H1 (cell line): ENCODE results near the gene TMEM273. TPM values are rescaled to one million over a fixed set of nuclear protein-coding genes. Genes with fewer than 3 reads are reported as not detected.

Experiments
- polyA plus RNA-seq, 7 experiments: library from polyadenylated mRNA; depleted of rRNA in 3 of 7; stranded (reverse) in 5 of 7; unstranded in 2 of 7; fragments of >200 nt in 5 of 7; fragments of 200-250 nt in 2 of 7; gene quantifications; 1 replicate in 5 of 7; 2 replicates in 1 of 7; 4 replicates in 1 of 7; pipeline versions ENCODE4 v1.2.1 to v1.2.3, GENCODE V29; 2011 to 2013; ENCODE audit warnings: missing spikeins in 2 of 7, mixed read lengths in 2 of 7
- total RNA-seq: library from RNA; stranded (reverse); fragmentation: NEBNext Ultra II Directional; extraction: Animal tissue kit (Norgen Biotek cat#: 25700); gene quantifications from 2 replicates; pipeline ENCODE4 v1.2.1, GENCODE V29; 2021
- TF ChIP-seq, protein P1 (sequence below): fragments of 300-600 bp; sonication (generic); IDR thresholded peaks from 2 replicates; pipeline ENCODE4 v1.7.1; 2012; ENCODE audit warnings: low read length, moderate library complexity, mild to moderate bottlenecking, inconsistent platforms; ENCODE audit not compliant: insufficient replicate concordance

TMEM273 gene
- total and polyA plus RNA-seq, 2 of the 8 experiments (the other 6 are each of a cell fraction or from before 2014, with no cell fraction given) = not detected

DNA sequence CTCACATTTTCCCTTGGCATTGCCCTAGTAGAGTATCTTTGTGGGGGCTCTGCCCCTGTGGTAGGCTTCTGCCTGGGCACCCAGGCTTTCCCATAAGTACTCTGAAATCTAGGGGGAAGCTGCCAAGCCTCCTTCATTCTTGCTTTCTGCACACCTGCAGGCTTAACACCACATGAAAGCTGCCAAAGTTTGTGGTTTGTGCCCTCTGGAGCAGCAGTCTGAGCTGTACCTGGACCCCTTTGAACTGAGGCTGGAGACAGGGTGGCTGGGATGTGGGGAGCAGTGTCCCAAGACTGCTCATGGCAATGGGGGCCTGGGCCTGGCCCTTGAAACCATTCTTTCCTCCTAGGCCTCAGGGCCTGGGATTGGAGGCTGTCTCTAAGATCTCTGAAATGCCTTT lies 35.0 kb upstream of the TMEM273 start (continued):
- TF ChIP-seq, protein P1, sequence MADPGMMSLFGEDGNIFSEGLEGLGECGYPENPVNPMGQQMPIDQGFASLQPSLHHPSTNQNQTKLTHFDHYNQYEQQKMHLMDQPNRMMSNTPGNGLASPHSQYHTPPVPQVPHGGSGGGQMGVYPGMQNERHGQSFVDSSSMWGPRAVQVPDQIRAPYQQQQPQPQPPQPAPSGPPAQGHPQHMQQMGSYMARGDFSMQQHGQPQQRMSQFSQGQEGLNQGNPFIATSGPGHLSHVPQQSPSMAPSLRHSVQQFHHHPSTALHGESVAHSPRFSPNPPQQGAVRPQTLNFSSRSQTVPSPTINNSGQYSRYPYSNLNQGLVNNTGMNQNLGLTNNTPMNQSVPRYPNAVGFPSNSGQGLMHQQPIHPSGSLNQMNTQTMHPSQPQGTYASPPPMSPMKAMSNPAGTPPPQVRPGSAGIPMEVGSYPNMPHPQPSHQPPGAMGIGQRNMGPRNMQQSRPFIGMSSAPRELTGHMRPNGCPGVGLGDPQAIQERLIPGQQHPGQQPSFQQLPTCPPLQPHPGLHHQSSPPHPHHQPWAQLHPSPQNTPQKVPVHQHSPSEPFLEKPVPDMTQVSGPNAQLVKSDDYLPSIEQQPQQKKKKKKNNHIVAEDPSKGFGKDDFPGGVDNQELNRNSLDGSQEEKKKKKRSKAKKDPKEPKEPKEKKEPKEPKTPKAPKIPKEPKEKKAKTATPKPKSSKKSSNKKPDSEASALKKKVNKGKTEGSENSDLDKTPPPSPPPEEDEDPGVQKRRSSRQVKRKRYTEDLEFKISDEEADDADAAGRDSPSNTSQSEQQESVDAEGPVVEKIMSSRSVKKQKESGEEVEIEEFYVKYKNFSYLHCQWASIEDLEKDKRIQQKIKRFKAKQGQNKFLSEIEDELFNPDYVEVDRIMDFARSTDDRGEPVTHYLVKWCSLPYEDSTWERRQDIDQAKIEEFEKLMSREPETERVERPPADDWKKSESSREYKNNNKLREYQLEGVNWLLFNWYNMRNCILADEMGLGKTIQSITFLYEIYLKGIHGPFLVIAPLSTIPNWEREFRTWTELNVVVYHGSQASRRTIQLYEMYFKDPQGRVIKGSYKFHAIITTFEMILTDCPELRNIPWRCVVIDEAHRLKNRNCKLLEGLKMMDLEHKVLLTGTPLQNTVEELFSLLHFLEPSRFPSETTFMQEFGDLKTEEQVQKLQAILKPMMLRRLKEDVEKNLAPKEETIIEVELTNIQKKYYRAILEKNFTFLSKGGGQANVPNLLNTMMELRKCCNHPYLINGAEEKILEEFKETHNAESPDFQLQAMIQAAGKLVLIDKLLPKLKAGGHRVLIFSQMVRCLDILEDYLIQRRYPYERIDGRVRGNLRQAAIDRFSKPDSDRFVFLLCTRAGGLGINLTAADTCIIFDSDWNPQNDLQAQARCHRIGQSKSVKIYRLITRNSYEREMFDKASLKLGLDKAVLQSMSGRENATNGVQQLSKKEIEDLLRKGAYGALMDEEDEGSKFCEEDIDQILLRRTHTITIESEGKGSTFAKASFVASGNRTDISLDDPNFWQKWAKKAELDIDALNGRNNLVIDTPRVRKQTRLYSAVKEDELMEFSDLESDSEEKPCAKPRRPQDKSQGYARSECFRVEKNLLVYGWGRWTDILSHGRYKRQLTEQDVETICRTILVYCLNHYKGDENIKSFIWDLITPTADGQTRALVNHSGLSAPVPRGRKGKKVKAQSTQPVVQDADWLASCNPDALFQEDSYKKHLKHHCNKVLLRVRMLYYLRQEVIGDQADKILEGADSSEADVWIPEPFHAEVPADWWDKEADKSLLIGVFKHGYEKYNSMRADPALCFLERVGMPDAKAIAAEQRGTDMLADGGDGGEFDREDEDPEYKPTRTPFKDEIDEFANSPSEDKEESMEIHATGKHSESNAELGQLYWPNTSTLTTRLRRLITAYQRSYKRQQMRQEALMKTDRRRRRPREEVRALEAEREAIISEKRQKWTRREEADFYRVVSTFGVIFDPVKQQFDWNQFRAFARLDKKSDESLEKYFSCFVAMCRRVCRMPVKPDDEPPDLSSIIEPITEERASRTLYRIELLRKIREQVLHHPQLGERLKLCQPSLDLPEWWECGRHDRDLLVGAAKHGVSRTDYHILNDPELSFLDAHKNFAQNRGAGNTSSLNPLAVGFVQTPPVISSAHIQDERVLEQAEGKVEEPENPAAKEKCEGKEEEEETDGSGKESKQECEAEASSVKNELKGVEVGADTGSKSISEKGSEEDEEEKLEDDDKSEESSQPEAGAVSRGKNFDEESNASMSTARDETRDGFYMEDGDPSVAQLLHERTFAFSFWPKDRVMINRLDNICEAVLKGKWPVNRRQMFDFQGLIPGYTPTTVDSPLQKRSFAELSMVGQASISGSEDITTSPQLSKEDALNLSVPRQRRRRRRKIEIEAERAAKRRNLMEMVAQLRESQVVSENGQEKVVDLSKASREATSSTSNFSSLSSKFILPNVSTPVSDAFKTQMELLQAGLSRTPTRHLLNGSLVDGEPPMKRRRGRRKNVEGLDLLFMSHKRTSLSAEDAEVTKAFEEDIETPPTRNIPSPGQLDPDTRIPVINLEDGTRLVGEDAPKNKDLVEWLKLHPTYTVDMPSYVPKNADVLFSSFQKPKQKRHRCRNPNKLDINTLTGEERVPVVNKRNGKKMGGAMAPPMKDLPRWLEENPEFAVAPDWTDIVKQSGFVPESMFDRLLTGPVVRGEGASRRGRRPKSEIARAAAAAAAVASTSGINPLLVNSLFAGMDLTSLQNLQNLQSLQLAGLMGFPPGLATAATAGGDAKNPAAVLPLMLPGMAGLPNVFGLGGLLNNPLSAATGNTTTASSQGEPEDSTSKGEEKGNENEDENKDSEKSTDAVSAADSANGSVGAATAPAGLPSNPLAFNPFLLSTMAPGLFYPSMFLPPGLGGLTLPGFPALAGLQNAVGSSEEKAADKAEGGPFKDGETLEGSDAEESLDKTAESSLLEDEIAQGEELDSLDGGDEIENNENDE = no peak
- TF ChIP-seq, all 59 proteins: peak for 0
